Measurements from ENCODE around the gene CACNA1B. TPM values are rescaled to one million over a fixed set of nuclear protein-coding genes. Genes with fewer than 3 reads are reported as not detected.

Gene CACNA1B
- total and polyA plus RNA-seq, 9 of the 15 experiments (the other 6 are each of a cell fraction or from before 2014, with no cell fraction given) = 0.01 to 0.04 TPM; not detected in 7

- Histone ChIP-seq H4K20me1 (replicated peaks; ENCODE audit: control insufficient read depth, insufficient read depth, low read length) (no peaks in the 10 kb centered on the region; the same call in 1 of the 2 replicates), H3K36me3 (ENCODE audit: control insufficient read depth, insufficient read depth, low read length) (no peaks in the 10 kb centered on the region), H3K9ac (ENCODE audit: insufficient read depth in 1 of 2, low read depth in 2 of 2, low read length in 2 of 2) (no peak overlapping the region), H3K27ac (ENCODE audit: extremely low read depth, low read depth, low read length) (no peak overlapping the region), H3K4me1 (replicated peaks in 1 of 2; ENCODE audit: control insufficient read depth in 2 of 2, insufficient read depth in 2 of 2, low read length in 2 of 2) (peaks cover 0 to 3% of the 10 kb centered on the region in 2 experiments; a peak in 2 of 5 replicates), H3K4me3 (no peak overlapping the region), H3K9me3 (replicated peaks; ENCODE audit: control insufficient read depth, insufficient read depth, low read depth, low read length) (no peaks in the 10 kb centered on the region), H3K79me2 (ENCODE audit: control insufficient read depth, insufficient read depth, low read length) (no peaks in the 10 kb centered on the region), H2AFZ (ENCODE audit: low read depth, low read length) (no peak overlapping the region), H3K27me3 (ENCODE audit: control insufficient read depth in 2 of 2, insufficient read depth in 2 of 2, low read length in 2 of 2) (peaks cover 0 to 65% of the 10 kb centered on the region in 2 experiments; a peak in 2 of 5 replicates), H3K9me1 (ENCODE audit: control insufficient read depth, insufficient read depth, low read length) (no peaks in the 10 kb centered on the region), H3K4me2 (ENCODE audit: insufficient read depth, low read length) (no peak overlapping the region)
- WGBS (ENCODE audit: insufficient coverage, low coverage, missing lambda C conversion rate) = 0% methylated on average over 14 of the region's 14 CpGs
- ChIA-PET CTCF (ENCODE audit: low intra/inter-chr PET ratio) (no interaction called here), POLR2A (interaction anchor here (1.1 kb wide), 1 partner anchor 142 kb away, joined by 3 read pairs; no protein-coding TSS in a partner anchor)
- no peak for DNase-seq (ENCODE audit: extremely low read depth in 1 of 4, low spot score in 3 of 4)
- FAIRE-seq = no peak
- BruUV-seq (replicated peaks) = no TSS peak
- in situ Hi-C loops (cut with MboI) = no loop called here
- TF ChIP-seq FOXO4 (CRISPR knock-in tag; IDR thresholded peaks at IDR 0.05) (no peak), TAF9B (IDR thresholded peaks at IDR 0.05; ENCODE audit: partially characterized antibody) (no peak), ZNF140 (CRISPR knock-in tag; IDR thresholded peaks at IDR 0.05) (no peak), PHB2 (IDR thresholded peaks at IDR 0.05; ENCODE audit: low read depth) (no peak), ELF4 (CRISPR knock-in tag; IDR thresholded peaks at IDR 0.05) (no peak), PCBP2 (IDR thresholded peaks at IDR 0.05; ENCODE audit: low read depth, low read length, poor library complexity, severe bottlenecking) (no peak), HNRNPLL (IDR thresholded peaks at IDR 0.05; ENCODE audit: low read depth, low read length, poor library complexity, severe bottlenecking) (no peak), ZNF212 (CRISPR knock-in tag; IDR thresholded peaks at IDR 0.05) (no peak), CHCHD3 (CRISPR knock-in tag; IDR thresholded peaks at IDR 0.05) (no peak), TAF7 (tag; IDR thresholded peaks at IDR 0.05) (no peak), ZNF184 (CRISPR knock-in tag; IDR thresholded peaks at IDR 0.05) (no peak), ZNF77 (CRISPR knock-in tag; IDR thresholded peaks at IDR 0.05) (no peak), L3MBTL2 (IDR thresholded peaks at IDR 0.05) (no peak), TOE1 (IDR thresholded peaks at IDR 0.05; ENCODE audit: borderline replicate concordance) (no peak), TOE1 (CRISPR knock-in tag; IDR thresholded peaks at IDR 0.05; ENCODE audit: borderline replicate concordance, low read depth) (no peak), FOXA3 (CRISPR knock-in tag; conservative IDR thresholded peaks at IDR 0.05 in 1 of 2, IDR thresholded peaks at IDR 0.05 in 1 of 2) (no peak), NR1H2 (CRISPR knock-in tag; IDR thresholded peaks at IDR 0.05) (no peak), POLR2G (IDR thresholded peaks at IDR 0.05; ENCODE audit: low read depth, low read length) (no peak), TFE3 (CRISPR knock-in tag; IDR thresholded peaks at IDR 0.05) (no peak)
- intact Hi-C loops (cut with micrococcal nuclease) = no loop called here
- ATAC-seq = no peak
Observed at GRCh38 chr9:137955586-137955985, 78.0 kb downstream of the CACNA1B start.
